ENCODE data around the gene MTCP1.
A peak's percentile ranks its signal among the peaks of the same experiment; 100 is the strongest.

Gene MTCP1

DNA sequence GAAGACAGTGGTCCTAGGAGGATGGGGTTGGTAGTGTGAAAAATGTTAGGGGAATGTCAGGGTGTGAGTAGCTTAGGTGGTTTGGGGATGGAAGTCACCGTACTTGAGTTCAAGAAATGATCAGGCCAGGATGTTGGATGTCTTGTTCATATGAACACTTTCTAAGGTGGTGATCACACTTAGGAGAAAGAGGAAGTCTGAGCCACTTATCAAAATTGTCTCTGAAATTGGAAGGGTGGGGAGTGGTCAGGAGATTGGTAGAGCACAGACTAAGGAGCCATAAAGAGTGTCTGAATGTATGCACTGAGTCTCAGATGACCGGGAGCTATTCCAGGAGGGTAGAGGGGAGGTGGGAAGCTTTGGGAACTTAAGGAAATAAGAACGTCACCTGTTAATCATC is 17.3 kb downstream of the MTCP1 start:
- no peak for DNase-seq

GRCh38 chrX:155052738-155053498 is 18.0 kb downstream of the MTCP1 start:
- DNase-seq = no peak

GRCh38 chrX:155048977-155049619 is 21.8 kb downstream of the MTCP1 start:
- DNase-seq = peak; percentile 34 to 46

- DNase-seq = no peak
These were observed 24.0 kb downstream of the MTCP1 start for GRCh38 chrX:155046811-155047528.

GRCh38 chrX:155046129-155046810 is 24.7 kb downstream of the MTCP1 start:
- no peak for DNase-seq

DNA sequence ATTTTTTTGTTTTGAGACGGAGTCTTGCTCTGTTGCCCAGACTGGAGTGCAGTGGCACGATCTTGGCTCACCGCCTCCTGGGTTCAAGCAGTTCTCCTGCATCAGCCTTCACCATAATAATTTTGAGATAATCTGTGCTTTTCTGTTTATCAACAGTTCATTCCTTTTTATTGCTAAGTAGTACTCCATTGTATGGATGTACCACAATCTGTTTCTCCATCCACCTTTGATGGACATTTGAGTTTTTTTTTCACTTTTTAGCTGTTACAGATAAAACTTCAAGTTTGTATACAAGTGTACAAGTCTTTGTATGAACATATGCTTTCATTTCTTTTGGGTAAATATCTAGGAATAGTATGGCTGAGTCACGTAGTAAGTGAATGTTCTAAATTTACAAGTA is 35.2 kb downstream of the MTCP1 start:
- DNase-seq = no peak

- no peak for DNase-seq
These were observed 39.3 kb downstream of the MTCP1 start for GRCh38 chrX:155031657-155032056.

DNA sequence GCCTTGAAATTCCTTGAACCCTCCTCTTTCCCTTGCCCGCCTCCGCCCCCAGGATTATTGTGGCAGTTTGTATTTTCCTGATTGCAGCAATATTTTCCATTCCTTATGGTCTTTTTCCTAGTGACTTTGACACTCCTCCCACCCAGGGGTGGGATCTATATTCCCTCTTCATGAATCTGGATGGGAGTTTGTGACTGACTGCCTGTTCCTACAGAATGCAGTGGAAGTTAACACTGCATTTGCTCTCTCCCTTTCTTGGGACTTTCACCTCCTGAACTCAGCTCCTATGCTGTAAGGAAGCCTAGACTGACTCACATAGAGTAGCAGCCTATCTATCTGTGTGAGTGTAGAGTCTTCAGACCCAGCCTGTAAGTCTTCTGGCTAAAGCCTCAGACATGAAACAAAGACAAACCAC is 42.1 kb downstream of the MTCP1 start:
- no peak for DNase-seq

GRCh38 chrX:155028129-155028528 is 42.8 kb downstream of the MTCP1 start:
- DNase-seq = no peak

- no peak for DNase-seq
These were observed 43.3 kb downstream of the MTCP1 start for GRCh38 chrX:155027509-155028066.

DNA sequence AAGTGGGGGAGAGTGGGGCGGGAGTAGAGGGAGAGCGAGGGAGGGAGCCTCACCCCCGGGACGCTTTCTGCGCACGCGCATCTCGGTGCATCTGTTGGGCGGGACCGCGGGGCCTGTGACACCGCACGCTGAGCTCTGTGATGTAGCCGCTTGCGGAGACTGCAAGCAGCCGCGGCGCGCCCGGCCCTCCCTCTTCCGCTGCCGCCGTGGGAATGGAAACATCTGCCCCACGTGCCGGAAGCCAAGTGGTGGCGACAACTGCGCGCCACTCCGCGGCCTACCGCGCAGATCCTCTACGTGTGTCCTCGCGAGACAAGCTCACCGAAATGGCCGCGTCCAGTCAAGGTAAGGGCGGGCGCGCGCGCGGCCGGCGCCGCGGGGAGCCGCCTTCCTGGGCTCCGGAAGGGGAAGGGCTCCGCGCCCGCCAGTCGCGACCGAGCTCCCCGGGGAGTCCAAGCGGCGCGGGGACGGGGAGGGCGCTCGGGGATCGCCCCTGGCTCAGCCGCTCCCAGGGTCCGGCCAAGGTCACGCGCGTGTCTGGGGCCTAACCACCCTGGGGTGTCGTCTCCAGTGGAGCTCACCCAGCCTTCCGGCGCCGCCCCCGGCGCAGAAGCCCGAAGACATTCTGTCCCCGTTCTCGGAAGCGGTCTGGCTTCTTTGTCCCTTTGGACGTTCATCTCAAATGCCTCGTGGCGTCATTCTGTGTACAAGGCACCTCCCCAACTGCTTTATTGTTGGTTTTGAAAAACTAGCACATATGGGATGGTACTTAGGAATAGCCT is 44.0 kb downstream of the MTCP1 start, which contains the start of gene FUNDC2:
FUNDC2 (plus strand) TSS at position 118 of the 782 bp plus-strand sequence; CDS start at position 213, 95 bp downstream.
- peak; percentile 82 to 83 for DNase-seq

GRCh38 chrX:155026420-155026726 is 44.6 kb downstream of the MTCP1 start:
- DNase-seq = no peak

DNA sequence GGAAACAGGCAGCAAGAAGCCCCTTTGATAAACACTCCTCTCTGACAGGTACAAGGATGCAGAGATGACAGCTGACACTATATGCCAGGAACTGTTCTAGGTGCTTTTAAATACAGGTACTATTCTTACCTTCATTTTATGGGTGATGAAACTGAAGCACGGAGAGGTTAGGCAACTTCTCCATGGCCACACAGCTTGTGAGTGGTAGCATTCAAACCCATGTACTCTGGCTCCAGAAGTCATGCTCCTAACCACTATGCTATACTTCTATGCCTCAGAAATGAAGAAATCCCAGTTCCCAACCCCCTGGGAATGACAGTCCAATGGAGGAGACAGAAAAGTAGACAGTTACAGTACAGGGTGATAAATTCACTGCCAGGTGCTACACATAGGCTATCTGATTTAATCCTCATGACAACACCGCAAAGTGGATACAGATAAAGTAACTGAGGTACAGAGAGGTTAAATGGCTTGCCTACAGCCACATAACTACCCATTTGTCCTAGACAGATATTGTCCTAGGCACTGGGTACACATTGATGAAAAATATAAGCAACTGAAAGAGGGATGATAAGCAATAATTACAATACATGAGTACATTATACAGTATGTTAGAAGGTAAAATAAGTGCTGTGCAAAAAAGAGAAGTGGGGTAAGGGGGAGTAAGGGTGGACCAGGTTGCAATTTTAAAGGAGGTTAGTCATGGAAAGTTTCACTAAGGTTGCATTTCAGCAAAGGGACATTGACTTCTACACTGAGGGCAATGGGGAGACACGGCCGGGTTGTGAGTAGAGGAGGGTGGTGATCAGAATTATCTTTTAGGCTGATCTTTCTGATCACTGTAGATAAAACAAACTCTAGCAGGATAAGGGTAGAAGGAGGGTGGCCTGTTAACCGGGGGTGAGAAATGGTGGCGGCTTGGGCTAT is 46.8 kb downstream of the MTCP1 start:
- DNase-seq = no peak

- no peak for DNase-seq
These were observed 48.4 kb downstream of the MTCP1 start, which contains the start of gene F8 for GRCh38 chrX:155022585-155022984. F8 (minus strand) TSS chrX:155022723; CDS start chrX:155022552, 171 bp downstream.

DNA sequence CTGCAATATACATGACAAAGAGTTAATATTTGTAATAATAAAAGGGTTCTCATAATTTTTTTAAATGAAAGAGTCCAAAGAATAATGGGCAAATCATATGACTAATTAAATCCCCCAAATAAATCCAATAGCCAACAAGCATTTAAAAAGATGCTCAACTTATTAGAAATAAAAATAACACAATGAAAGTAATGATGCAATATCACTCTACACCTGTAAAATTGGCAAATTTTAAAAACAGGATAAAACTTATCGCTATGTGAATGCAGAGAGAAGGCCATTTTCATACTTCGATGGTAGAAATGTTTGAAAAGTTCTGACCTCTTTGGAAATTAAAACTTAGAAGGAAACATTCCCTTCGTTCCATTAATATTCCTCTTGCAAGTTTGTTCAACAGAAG is 50.3 kb downstream of the MTCP1 start:
- DNase-seq = no peak
